ENCODE results near the gene PKNOX2. TPM values are rescaled to one million over a fixed set of nuclear protein-coding genes. Genes with fewer than 3 reads are reported as not detected.

PKNOX2 gene
- total and polyA plus RNA-seq, 9 of the 15 experiments (the other 6 are each of a cell fraction or from before 2014, with no cell fraction given), result not detected

- Histone ChIP-seq H3K27ac (ENCODE audit: extremely low read depth, low read depth, low read length) (no peak overlapping the region), H3K36me3 (ENCODE audit: control insufficient read depth, insufficient read depth, low read length) (no peaks in the 10 kb centered on the region), H3K4me3 (no peak overlapping the region), H3K9me1 (ENCODE audit: control insufficient read depth, insufficient read depth, low read length) (no peaks in the 10 kb centered on the region), H3K9ac (ENCODE audit: insufficient read depth in 1 of 2, low read depth in 2 of 2, low read length in 2 of 2) (no peak overlapping the region), H2AFZ (ENCODE audit: low read depth, low read length) (no peak overlapping the region), H3K4me1 (replicated peaks in 1 of 2; ENCODE audit: control insufficient read depth in 2 of 2, insufficient read depth in 2 of 2, low read length in 2 of 2) (no peaks in the 10 kb centered on the region), H3K9me3 (replicated peaks; ENCODE audit: control insufficient read depth, insufficient read depth, low read depth, low read length) (no peaks in the 10 kb centered on the region), H4K20me1 (replicated peaks; ENCODE audit: control insufficient read depth, insufficient read depth, low read length) (no peaks in the 10 kb centered on the region; the same call in 1 of the 2 replicates), H3K4me2 (ENCODE audit: insufficient read depth, low read length) (no peak overlapping the region), H3K27me3 (ENCODE audit: control insufficient read depth in 2 of 2, insufficient read depth in 2 of 2, low read length in 2 of 2) (peaks cover 22 to 42% of the 10 kb centered on the region in 2 experiments), H3K79me2 (ENCODE audit: control insufficient read depth, insufficient read depth, low read length) (no peaks in the 10 kb centered on the region)
- ChIA-PET POLR2A (no interaction called here), CTCF (ENCODE audit: low intra/inter-chr PET ratio) (no interaction called here)
- TF ChIP-seq NFRKB (IDR thresholded peaks at IDR 0.05; ENCODE audit: low read depth) (no peak), FOSL1 (tag; conservative IDR thresholded peaks at IDR 0.05) (no peak), ZNF785 (CRISPR knock-in tag; IDR thresholded peaks at IDR 0.05) (no peak), ZNF551 (CRISPR knock-in tag; IDR thresholded peaks at IDR 0.05) (no peak)
- no TSS peak for BruUV-seq (replicated peaks)
- WGBS (ENCODE audit: insufficient coverage, low coverage, missing lambda C conversion rate), result 0% methylated on average over 1 of the region's 1 CpG
- intact Hi-C loops (cut with micrococcal nuclease) (no loop called here), in situ Hi-C loops (cut with MboI) (no loop called here)
- no peak for ATAC-seq
- no peak for FAIRE-seq
- no peak for DNase-seq (ENCODE audit: extremely low read depth in 1 of 4, low spot score in 3 of 4)
Observed at GRCh38 chr11:125183641-125184040, 19.1 kb downstream of the PKNOX2 start.

- no peak overlapping the region for H3K27ac ChIP-seq (ENCODE audit: extremely low read depth, low read depth, low read length)
- DNase-seq (ENCODE audit: extremely low read depth in 1 of 4, low spot score in 3 of 4) (no peak), ATAC-seq (no peak), FAIRE-seq (no peak)
- H3K36me3 ChIP-seq (ENCODE audit: control insufficient read depth, insufficient read depth, low read length), result no peaks in the 10 kb centered on the region
- H3K9me1 ChIP-seq (ENCODE audit: control insufficient read depth, insufficient read depth, low read length), result no peaks in the 10 kb centered on the region
- no peaks in the 10 kb centered on the region for H4K20me1 ChIP-seq (replicated peaks; ENCODE audit: control insufficient read depth, insufficient read depth, low read length)
- no TSS peak for BruUV-seq (replicated peaks)
- no peak overlapping the region for H2AFZ ChIP-seq (ENCODE audit: low read depth, low read length)
- no peaks in the 10 kb centered on the region for H3K79me2 ChIP-seq (ENCODE audit: control insufficient read depth, insufficient read depth, low read length)
- no peak overlapping the region for H3K9ac ChIP-seq (ENCODE audit: insufficient read depth in 1 of 2, low read depth in 2 of 2, low read length in 2 of 2)
- peaks cover 24 to 50% of the 10 kb centered on the region in 2 experiments; a peak in 4 of 5 replicates for H3K27me3 ChIP-seq (ENCODE audit: control insufficient read depth in 2 of 2, insufficient read depth in 2 of 2, low read length in 2 of 2)
- no peaks in the 10 kb centered on the region for H3K4me1 ChIP-seq (replicated peaks in 1 of 2; ENCODE audit: control insufficient read depth in 2 of 2, insufficient read depth in 2 of 2, low read length in 2 of 2)
- TF ChIP-seq U2AF1 (optimal IDR thresholded peaks at IDR 0.05; ENCODE audit: low read depth, low read length) (no peak), SRF (CRISPR knock-in tag; IDR thresholded peaks at IDR 0.05) (no peak), FOXA3 (CRISPR knock-in tag; conservative IDR thresholded peaks at IDR 0.05 in 1 of 2, IDR thresholded peaks at IDR 0.05 in 1 of 2) (no peak), CBFA2T3 (IDR thresholded peaks at IDR 0.05) (no peak), RFX1 (IDR thresholded peaks at IDR 0.05) (no peak), SNIP1 (IDR thresholded peaks at IDR 0.05; ENCODE audit: low read depth) (no peak), BDP1 (IDR thresholded peaks at IDR 0.05; ENCODE audit: insufficient read depth, insufficient read length) (no peak), ZNF41 (CRISPR knock-in tag; conservative IDR thresholded peaks at IDR 0.05) (no peak), MBD1 (CRISPR knock-in tag; IDR thresholded peaks at IDR 0.05) (no peak), EP400 (IDR thresholded peaks at IDR 0.05) (no peak)
- ChIA-PET CTCF (ENCODE audit: low intra/inter-chr PET ratio) (no interaction called here), POLR2A (interaction anchor here (0.7 kb wide), 1 partner anchor 47 kb away, joined by 3 read pairs; no protein-coding TSS in a partner anchor)
- no peak overlapping the region for H3K4me3 ChIP-seq
- in situ Hi-C loops (cut with MboI), result no loop called here
- no peaks in the 10 kb centered on the region for H3K9me3 ChIP-seq (replicated peaks; ENCODE audit: control insufficient read depth, insufficient read depth, low read depth, low read length)
- intact Hi-C loops (cut with micrococcal nuclease), result no loop called here
- H3K4me2 ChIP-seq (ENCODE audit: insufficient read depth, low read length), result no peak overlapping the region
Observed at GRCh38 chr11:125188021-125188420, 23.5 kb downstream of the PKNOX2 start.
